Gastrocnemius medialis (tissue), 4 donors: ENCODE data around the gene FBXO44.

Source experiments
- CTCF ChIP-seq, 5 experiments: fragments of 450-650 bp in 3 of 5; fragments of 200-600 bp in 2 of 5; sonication (generic) in 2 of 5; IDR thresholded peaks in 4 of 5; conservative IDR thresholded peaks in 1 of 5; 1 replicate in 4 of 5; 2 replicates in 1 of 5; pipeline ENCODE4 v1.5.1; 2016 to 2019; ENCODE audit warnings: antibody characterized with exemption in 5 of 5, mild to moderate bottlenecking in 3 of 5, moderate library complexity in 3 of 5
- POLR2A ChIP-seq, 2 donors: fragments of 450-650 bp; IDR thresholded peaks; one replicate each; pipeline ENCODE4 v1.6.1; 2017; ENCODE audit warnings: antibody characterized with exemption in 2 of 2, mild to moderate bottlenecking in 2 of 2, moderate library complexity in 2 of 2

- TF ChIP-seq CTCF (IDR thresholded peaks at IDR 0.05 in 4 of 5, conservative IDR thresholded peaks at IDR 0.05 in 1 of 5): no peak
- no peak for TF ChIP-seq POLR2A (IDR thresholded peaks at IDR 0.05)
Measured at GRCh38 chr1:11623702-11624101, 31.0 kb upstream of the FBXO44 start.
